NB4 (cell line): ENCODE data around the gene LPAR1.

Experiments
- CTCF ChIP-seq: IDR thresholded peaks from one replicate; pipeline ENCODE4 v1.5.1; 2012; ENCODE audit warnings: low read depth, low read length
- MAX ChIP-seq: IDR thresholded peaks from 2 replicates; pipeline ENCODE4 v1.6.1; 2011; ENCODE audit warnings: low read depth, low read length
- POLR2A ChIP-seq: IDR thresholded peaks from 2 replicates; pipeline ENCODE4 v1.6.1; 2011; ENCODE audit warnings: mild to moderate bottlenecking; ENCODE audit not compliant: insufficient read length; ENCODE audit errors: extremely low read depth

GRCh38 chr9:110939047-110939446, 99.2 kb downstream of the LPAR1 start:
- TF ChIP-seq MAX (no peak), POLR2A (no peak), CTCF (no peak)
